IMR-90 (cell line): Measurements from ENCODE around the gene SARNP. TPM values are rescaled to one million over a fixed set of nuclear protein-coding genes. Genes with fewer than 3 reads are reported as not detected.

Experiments used
- ATAC-seq: fragments of 200-7000 bp; cut with Tn5 transposase; 2 replicates; pipeline ENCODE4 v1.9.1; 2020; ENCODE audit warnings: low read depth, mild to moderate bottlenecking, moderate library complexity
- BruUV-seq: library from RNA; stranded (reverse); fragments of 400-500 nt; replicated peaks from 2 replicates; lab custom pipeline; 2021; lab: Mats Ljungman, UMichigan
- CTCF ChIA-PET: fragments of 300-600 bp; formaldehyde crosslinking; extraction: SDS; loops from one replicate; lab custom pipeline; 2021; ENCODE audit warnings: antibody characterized with exemption; lab: Yijun Ruan, JAX
- POLR2A ChIA-PET: fragments of 300-600 bp; sonication (Branson Sonifier 250); formaldehyde crosslinking; loops from one replicate; lab custom pipeline; 2022; ENCODE audit warnings: antibody characterized with exemption; ENCODE audit not compliant: unreplicated experiment; lab: Charles Lee
- DNase-seq: peaks from one replicate; pipeline ENCODE4 v3.0.0; 2013
- H2AFZ ChIP-seq: replicated peaks from 2 replicates; pipeline ENCODE3; 2013; ENCODE audit warnings: low read length, mild to moderate bottlenecking; ENCODE audit not compliant: poor library complexity
- H2AK5ac ChIP-seq: 2 replicates; pipeline ENCODE4 v1.6.1; 2013; ENCODE audit warnings: low read depth, low read length, inconsistent platforms
- H2AK9ac ChIP-seq: replicated peaks from 2 replicates; pipeline ENCODE3; 2013; ENCODE audit warnings: mild to moderate bottlenecking, low read depth, low read length, moderate library complexity; ENCODE audit not compliant: poor library complexity
- H2BK120ac ChIP-seq: 2 replicates; pipeline ENCODE4 v1.6.1; 2013; ENCODE audit warnings: low read depth, low read length, inconsistent platforms
- H2BK15ac ChIP-seq: 3 replicates; pipeline ENCODE4 v1.6.1; 2013; ENCODE audit warnings: low read depth, low read length, inconsistent platforms
- H2BK20ac ChIP-seq: 2 replicates; pipeline ENCODE4 v1.6.1; 2013; ENCODE audit warnings: low read depth, mild to moderate bottlenecking, inconsistent platforms, low read length, moderate library complexity
- H2BK5ac ChIP-seq: 2 replicates; pipeline ENCODE4 v1.6.1; 2013; ENCODE audit warnings: mild to moderate bottlenecking, low read depth, low read length, inconsistent platforms; ENCODE audit not compliant: poor library complexity, severe bottlenecking
- H3K14ac ChIP-seq: replicated peaks from 2 replicates; pipeline ENCODE4 v1.6.1; 2013; ENCODE audit warnings: low read depth, low read length, inconsistent platforms
- H3K18ac ChIP-seq: 2 replicates; pipeline ENCODE4 v1.6.1; 2013; ENCODE audit warnings: low read depth, low read length, control low read depth
- H3K23ac ChIP-seq: 2 replicates; pipeline ENCODE4 v1.6.1; 2013; ENCODE audit warnings: low read depth, low read length, inconsistent platforms
- H3K27ac ChIP-seq: 2 replicates; pipeline ENCODE4 v1.5.1; 2013; ENCODE audit warnings: mild to moderate bottlenecking, control low read depth, low read length; ENCODE audit not compliant: insufficient read depth
- H3K27me3 ChIP-seq: 2 replicates; pipeline ENCODE4 v1.6.1; 2013; ENCODE audit warnings: low read length; ENCODE audit not compliant: control insufficient read depth, insufficient read depth
- H3K36me3 ChIP-seq: 2 replicates; pipeline ENCODE4 v1.6.1; 2013; ENCODE audit warnings: low read length, mixed read lengths; ENCODE audit not compliant: control insufficient read depth, insufficient read depth
- H3K4ac ChIP-seq: 2 replicates; pipeline ENCODE4 v1.6.1; 2013; ENCODE audit warnings: low read depth, low read length, inconsistent platforms
- H3K4me1 ChIP-seq: 2 replicates; pipeline ENCODE4 v1.6.1; 2013; ENCODE audit warnings: low read length, mixed read lengths; ENCODE audit not compliant: control insufficient read depth, insufficient read depth
- H3K4me2 ChIP-seq: 2 replicates; pipeline ENCODE4 v1.6.1; 2013; ENCODE audit warnings: low read depth, mild to moderate bottlenecking, control low read depth, low read length, moderate library complexity
- H3K4me3 ChIP-seq: 2 replicates; pipeline ENCODE4 v1.5.1; 2013; ENCODE audit warnings: low read depth, mild to moderate bottlenecking, control low read depth, low read length, moderate library complexity; ENCODE audit not compliant: insufficient read depth
- H3K56ac ChIP-seq: 2 replicates; pipeline ENCODE4 v1.6.1; 2013; ENCODE audit warnings: low read length, inconsistent platforms; ENCODE audit not compliant: insufficient read depth; ENCODE audit errors: extremely low read depth
- H3K79me1 ChIP-seq, 2 experiments: 2 replicates each; pipeline ENCODE4 v1.6.1; 2013; ENCODE audit warnings: low read length in 2 of 2, inconsistent platforms in 1 of 2, low read depth in 1 of 2
- H3K9ac ChIP-seq: 2 replicates; pipeline ENCODE4 v1.6.1; 2013; ENCODE audit warnings: low read depth, low read length, control low read depth
- H3K9me1 ChIP-seq: 2 replicates; pipeline ENCODE4 v1.6.1; 2013; ENCODE audit warnings: low read length, inconsistent platforms; ENCODE audit not compliant: insufficient read depth
- H3K9me3 ChIP-seq: 2 replicates; pipeline ENCODE4 v1.6.1; 2013; ENCODE audit warnings: low read length; ENCODE audit not compliant: control insufficient read depth, insufficient read depth
- H4K20me1 ChIP-seq: 2 replicates; pipeline ENCODE4 v1.6.1; 2013; ENCODE audit warnings: low read length, inconsistent platforms; ENCODE audit not compliant: insufficient read depth
- H4K5ac ChIP-seq: 2 replicates; pipeline ENCODE4 v1.6.1; 2013; ENCODE audit warnings: mild to moderate bottlenecking, low read depth, low read length, control low read depth
- H4K8ac ChIP-seq, 2 experiments: 2 replicates each; pipeline ENCODE4 v1.6.1; 2013; ENCODE audit warnings: low read depth in 2 of 2, low read length in 2 of 2, control low read depth in 1 of 2, inconsistent platforms in 1 of 2
- H4K91ac ChIP-seq: 2 replicates; pipeline ENCODE4 v1.6.1; 2013; ENCODE audit warnings: low read depth, low read length, inconsistent platforms; ENCODE audit not compliant: insufficient read depth
- BHLHE40 ChIP-seq: fragments of 150-350 bp; IDR thresholded peaks from 2 replicates; pipeline ENCODE4 v1.6.1; 2016; ENCODE audit warnings: mild to moderate bottlenecking, low read depth, low read length
- CEBPB ChIP-seq: IDR thresholded peaks from 2 replicates; pipeline ENCODE4 v1.6.1; 2012; ENCODE audit warnings: low read depth, low read length, improper control_type of control experiment
- CHD1 ChIP-seq: IDR thresholded peaks from 2 replicates; pipeline ENCODE4 v1.6.1; 2012; ENCODE audit warnings: low read depth, low read length, improper control_type of control experiment
- CTCF ChIP-seq: conservative IDR thresholded peaks from 2 replicates; pipeline ENCODE4 v1.5.1; 2012; ENCODE audit warnings: mild to moderate bottlenecking, low read depth, low read length, improper control_type of control experiment
- ELK1 ChIP-seq: fragments of 150-350 bp; IDR thresholded peaks from 2 replicates; pipeline ENCODE4 v1.6.1; 2016; ENCODE audit warnings: low read depth, mild to moderate bottlenecking, low read length, moderate library complexity, borderline replicate concordance
- FOS ChIP-seq: fragments of 150-350 bp; IDR thresholded peaks from 2 replicates; pipeline ENCODE4 v1.6.1; 2016; ENCODE audit warnings: low read depth, low read length
- MAFK ChIP-seq: IDR thresholded peaks from 2 replicates; pipeline ENCODE4 v1.6.1; 2012; ENCODE audit warnings: low read depth, low read length, improper control_type of control experiment
- MAZ ChIP-seq: IDR thresholded peaks from 2 replicates; pipeline ENCODE4 v1.6.1; 2012; ENCODE audit warnings: low read depth, mild to moderate bottlenecking, low read length, improper control_type of control experiment, moderate library complexity, borderline replicate concordance
- MXI1 ChIP-seq: IDR thresholded peaks from 2 replicates; pipeline ENCODE4 v1.6.1; 2012; ENCODE audit warnings: low read depth, mild to moderate bottlenecking, low read length, moderate library complexity, borderline replicate concordance
- NFE2L2 ChIP-seq: fragments of 150-350 bp; IDR thresholded peaks from 2 replicates; pipeline ENCODE4 v1.6.1; 2016; ENCODE audit warnings: low read depth, mild to moderate bottlenecking, low read length
- POLR2A ChIP-seq: IDR thresholded peaks from 2 replicates; pipeline ENCODE4 v1.6.1; 2012; ENCODE audit warnings: mild to moderate bottlenecking, low read depth, low read length
- RAD21 ChIP-seq: IDR thresholded peaks from 2 replicates; pipeline ENCODE4 v1.6.1; 2012; ENCODE audit warnings: low read length, improper control_type of control experiment
- RCOR1 ChIP-seq: IDR thresholded peaks from 2 replicates; pipeline ENCODE4 v1.6.1; 2012; ENCODE audit warnings: mild to moderate bottlenecking, low read length, improper control_type of control experiment; ENCODE audit not compliant: insufficient replicate concordance
- RFX5 ChIP-seq: IDR thresholded peaks from 2 replicates; pipeline ENCODE4 v1.8.0; 2012; ENCODE audit warnings: low read depth, mild to moderate bottlenecking, low read length, moderate library complexity
- SMC3 ChIP-seq: fragments of 150-350 bp; IDR thresholded peaks from 2 replicates; pipeline ENCODE4 v1.6.1; 2016; ENCODE audit warnings: low read depth, mild to moderate bottlenecking, antibody characterized with exemption, low read length, moderate library complexity
- USF2 ChIP-seq: fragments of 150-350 bp; IDR thresholded peaks from 2 replicates; pipeline ENCODE4 v1.6.1; 2017; ENCODE audit warnings: mild to moderate bottlenecking, antibody characterized with exemption, low read length, low read depth
- WGBS, 2 experiments: methylation state at CpG; one replicate each; pipeline versions ENCODE4 v1.1.5 to v1.1.7; 2013; ENCODE audit warnings: missing lambda C conversion rate in 2 of 2; ENCODE audit not compliant: insufficient read length in 1 of 2; ENCODE audit errors: extremely low coverage in 2 of 2; 5-methylcytosine and 5-hydroxymethylcytosine counted together
- dilution Hi-C: fragments of 300-500 bp; cut with HindIII; formaldehyde crosslinking; loops from one replicate; pipeline ENCODE4 v1.14.3; 2018; ENCODE audit warnings: low sequenced_read_pairs; ENCODE audit not compliant: unreplicated experiment
- in situ Hi-C: fragments of 300-500 bp; cut with MboI; formaldehyde crosslinking; loops from 3 replicates; pipeline ENCODE4 v1.14.3; 2019; ENCODE audit warnings: low sequenced_read_pairs, inconsistent platforms, mixed read lengths
- intact Hi-C: fragments of 100-400 bp; cut with micrococcal nuclease; formaldehyde crosslinking; loops from 2 replicates; pipeline ENCODE4 v1.10.0; 2022
- polyA plus RNA-seq, 3 experiments: library from polyadenylated mRNA; depleted of rRNA; stranded (reverse); fragments of >200 nt; gene quantifications; 2 replicates each; pipeline ENCODE4 v1.2.3, GENCODE V29; 2012; ENCODE audit warnings: low replicate concordance in 1 of 3
- total RNA-seq: library from RNA; depleted of rRNA; stranded (reverse); fragments of >200 nt; gene quantifications from 2 replicates; pipeline ENCODE4 v1.2.3, GENCODE V29; 2012

The SARNP gene
- total and polyA plus RNA-seq, 2 of the 4 experiments (the other 2 are of a cell fraction), result 46.8 to 103 TPM

DNA sequence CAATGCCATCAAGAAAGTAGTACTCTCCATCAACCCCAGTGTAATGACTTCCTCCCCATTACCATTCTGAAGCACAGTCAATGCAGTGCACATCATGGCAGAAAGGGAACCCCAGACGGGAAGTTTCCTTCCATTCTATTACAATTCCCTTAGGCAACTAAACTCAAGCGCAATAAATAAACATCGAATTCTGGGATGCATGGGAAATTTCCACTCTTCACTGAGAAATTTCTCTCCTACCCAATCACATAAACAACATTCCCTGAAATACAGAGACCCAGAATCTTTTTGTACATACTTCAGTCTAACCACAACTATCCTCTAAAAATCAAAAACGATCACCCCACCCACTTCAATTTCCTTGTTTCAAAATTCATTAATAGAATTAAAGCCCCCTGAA lies 20.0 kb downstream of the SARNP start:
- Histone ChIP-seq H2AK9ac (no peak overlapping the region), H2BK20ac (no peak overlapping the region), H2BK120ac (no peak overlapping the region), H4K91ac (no peak overlapping the region), H3K9me1 (no peaks in the 10 kb centered on the region), H3K36me3 (peaks cover 33% of the 10 kb centered on the region), H3K18ac (no peak overlapping the region), H3K9ac (no peak overlapping the region), H3K27me3 (no peaks in the 10 kb centered on the region), H3K9me3 (no peaks in the 10 kb centered on the region), H2AK5ac (no peak overlapping the region), H3K56ac (no peak overlapping the region), H2AFZ (no peak overlapping the region), H3K4ac (no peak overlapping the region), H3K4me1 (no peaks in the 10 kb centered on the region; the same call in 1 of the 2 replicates), H3K4me2 (no peak overlapping the region), H3K27ac (no peak overlapping the region), H3K79me1 (peaks cover 32 to 35% of the 10 kb centered on the region in 2 experiments), H4K5ac (no peak overlapping the region), H3K4me3 (no peak overlapping the region), H3K23ac (no peak overlapping the region), H2BK15ac (no peak overlapping the region), H4K20me1 (peaks cover 8% of the 10 kb centered on the region), H4K8ac (no peak overlapping the region), H3K14ac (no peak overlapping the region), H2BK5ac (no peak overlapping the region)
- intact Hi-C loops (loop anchor here (1.0 kb wide), 1 partner anchor 59 kb away; no protein-coding TSS in a partner anchor), in situ Hi-C loops (no loop called here), dilution Hi-C loops (no loop called here)
- TF ChIP-seq ELK1 (no peak), RAD21 (no peak), MAZ (no peak), CTCF (no peak), USF2 (no peak), MXI1 (no peak), MAFK (no peak), SMC3 (no peak), BHLHE40 (no peak), CEBPB (no peak), POLR2A (no peak), RFX5 (no peak), RCOR1 (no peak), FOS (no peak), CHD1 (no peak), NFE2L2 (no peak)
- WGBS, 2 experiments, result 83 to 100% methylated on average over 1 to 2 of the region's 4 CpGs
- ChIA-PET CTCF (interaction anchor here (0.5 to 2.8 kb wide), 5 partner anchors 9 to 59 kb away, joined by 3 to 7 read pairs (median 3); partner anchors contain the start of genes ORMDL2 and SARNP), POLR2A (no interaction called here)
- DNase-seq (peak; percentile 6), ATAC-seq (peak; percentile 40; the same call in 1 of the 2 replicates)
- BruUV-seq, result no TSS peak
